ENCODE measurements around the gene SLC22A23. TPM values are rescaled to one million over a fixed set of nuclear protein-coding genes. Genes with fewer than 3 reads are reported as not detected.

SLC22A23 gene
- total and polyA plus RNA-seq, 5 donors from 2014 or later = 0.24 to 6.3 (median 0.71) TPM

DNA sequence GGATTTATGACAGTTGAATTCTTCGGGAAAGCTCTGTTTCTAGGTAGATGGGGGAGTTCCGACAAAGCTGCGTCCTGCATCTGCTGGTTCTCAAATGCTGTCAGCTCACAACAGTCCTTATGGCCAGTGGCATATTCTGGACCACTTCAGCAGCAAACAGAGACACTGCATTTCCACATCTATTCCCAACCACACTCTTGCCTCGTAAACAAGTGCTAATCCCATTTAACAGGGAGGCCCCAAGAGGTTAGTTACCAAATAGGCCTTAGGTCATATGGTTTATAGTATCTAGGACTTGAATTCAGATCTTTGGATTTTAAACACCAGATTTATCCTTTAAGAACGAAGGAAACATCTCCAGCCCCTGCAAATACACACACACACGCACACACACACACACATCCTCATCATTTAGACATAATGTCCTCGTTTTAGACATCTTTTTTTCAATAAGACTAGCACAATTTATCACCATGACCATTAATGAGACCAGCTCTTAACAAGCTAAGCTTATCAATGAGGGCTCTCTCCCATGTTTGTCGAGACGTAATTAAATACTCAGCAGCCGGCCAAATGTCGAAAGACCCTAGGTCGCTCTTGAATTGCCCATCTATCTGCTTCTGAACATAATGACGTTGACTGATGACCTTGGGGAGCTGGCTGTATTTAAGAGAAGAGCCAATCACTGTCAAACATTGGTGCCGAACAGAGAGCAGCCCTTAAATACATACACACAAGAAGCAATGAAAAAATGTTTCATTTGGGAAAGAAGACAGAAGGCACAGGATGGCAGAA lies 113.6 kb downstream of the SLC22A23 start:
- Histone ChIP-seq H3K27me3 (ENCODE audit: control insufficient read depth, insufficient read depth, low read length) (no peaks in the 10 kb centered on the region), H3K4me3 (ENCODE audit: low read depth, low read length) (no peak overlapping the region), H3K27ac (ENCODE audit: insufficient read depth, low read length, poor library complexity, severe bottlenecking) (no peak overlapping the region), H3K36me3 (ENCODE audit: control insufficient read depth, insufficient read depth, low read length) (no peaks in the 10 kb centered on the region), H3K9me3 (ENCODE audit: control insufficient read depth in 2 of 2, low read length in 2 of 2) (no peaks in the 10 kb centered on the region), H3K4me1 (ENCODE audit: control insufficient read depth, insufficient read depth, low read length, poor library complexity, severe bottlenecking) (no peaks in the 10 kb centered on the region)
- H3K9me3 Mint-ChIP-seq = no peaks in the 10 kb centered on the region
- peaks cover 0 to 21% (median 5%) of the 10 kb centered on the region in 4 donors for H3K4me1 Mint-ChIP-seq
- H3K27me3 Mint-ChIP-seq = peaks cover 19% of the 10 kb centered on the region
- H3K4me3 Mint-ChIP-seq = no peak overlapping the region
- DNase-seq = no peak
- H3K36me3 Mint-ChIP-seq = peaks cover 5% of the 10 kb centered on the region
- ATAC-seq (ENCODE audit: low read depth in 2 of 2) = no peak
- H3K27ac Mint-ChIP-seq = no peak overlapping the region

DNA sequence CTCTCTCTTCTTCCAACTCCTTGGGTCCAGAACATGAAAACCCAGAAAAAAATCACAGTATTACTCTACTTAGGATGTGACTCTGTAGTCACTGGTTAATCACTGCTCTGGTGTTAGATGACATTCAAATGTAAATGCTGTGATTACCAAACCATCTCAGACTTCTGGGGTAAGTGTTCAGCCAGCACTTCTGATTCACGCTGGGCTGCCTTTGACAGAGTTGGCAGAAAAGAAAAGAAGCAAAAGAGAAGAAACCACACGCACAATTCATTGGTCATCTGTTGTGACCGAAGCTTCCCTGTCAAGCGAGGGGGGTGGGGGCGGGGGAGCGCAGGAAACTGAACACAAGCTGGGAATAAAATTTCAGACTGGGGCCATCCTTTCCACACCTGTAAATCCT lies 115.4 kb downstream of the SLC22A23 start:
- Mint-ChIP-seq H3K4me1 (peaks cover 0 to 27% (median 10%) of the 10 kb centered on the region in 4 donors), H3K4me3 (no peak overlapping the region), H3K27ac (no peak overlapping the region), H3K36me3 (peaks cover 5% of the 10 kb centered on the region), H3K9me3 (no peaks in the 10 kb centered on the region), H3K27me3 (peaks cover 18% of the 10 kb centered on the region)
- no peak for DNase-seq
- Histone ChIP-seq H3K27me3 (ENCODE audit: control insufficient read depth, insufficient read depth, low read length) (no peaks in the 10 kb centered on the region), H3K9me3 (ENCODE audit: control insufficient read depth in 2 of 2, low read length in 2 of 2) (no peaks in the 10 kb centered on the region), H3K36me3 (ENCODE audit: control insufficient read depth, insufficient read depth, low read length) (no peaks in the 10 kb centered on the region), H3K27ac (ENCODE audit: insufficient read depth, low read length, poor library complexity, severe bottlenecking) (no peak overlapping the region), H3K4me1 (ENCODE audit: control insufficient read depth, insufficient read depth, low read length, poor library complexity, severe bottlenecking) (no peaks in the 10 kb centered on the region), H3K4me3 (ENCODE audit: low read depth, low read length) (no peak overlapping the region)
- ATAC-seq (ENCODE audit: low read depth in 2 of 2) = no peak

DNA sequence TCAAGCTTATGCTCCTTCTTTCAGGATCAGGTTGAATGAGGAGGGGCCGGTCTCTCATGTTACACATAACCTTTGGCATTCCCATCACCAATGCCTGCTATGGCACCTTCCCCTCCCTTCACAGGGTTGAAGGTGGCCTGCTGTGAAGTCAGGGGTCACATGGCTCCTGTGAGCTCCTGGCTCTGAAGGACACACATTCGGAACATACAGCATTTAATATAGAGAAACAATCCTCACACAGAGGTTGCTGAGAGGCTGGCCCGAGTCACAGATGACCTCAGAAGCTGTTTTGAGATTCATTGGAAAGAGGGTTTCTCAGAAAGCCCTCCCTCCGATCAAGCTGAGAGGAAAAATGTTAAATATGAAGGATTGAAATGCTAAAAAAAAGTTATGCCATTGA lies 116.0 kb downstream of the SLC22A23 start:
- Mint-ChIP-seq H3K36me3 (peaks cover 5% of the 10 kb centered on the region), H3K9me3 (no peaks in the 10 kb centered on the region), H3K27ac (no peak overlapping the region), H3K4me1 (peaks cover 0 to 24% (median 9%) of the 10 kb centered on the region in 4 donors), H3K27me3 (peaks cover 14% of the 10 kb centered on the region), H3K4me3 (no peak overlapping the region)
- DNase-seq = no peak
- H3K27ac ChIP-seq (ENCODE audit: insufficient read depth, low read length, poor library complexity, severe bottlenecking) = no peak overlapping the region
- H3K27me3 ChIP-seq (ENCODE audit: control insufficient read depth, insufficient read depth, low read length) = no peaks in the 10 kb centered on the region
- no peaks in the 10 kb centered on the region for H3K4me1 ChIP-seq (ENCODE audit: control insufficient read depth, insufficient read depth, low read length, poor library complexity, severe bottlenecking)
- no peak for ATAC-seq (ENCODE audit: low read depth in 2 of 2)
- H3K9me3 ChIP-seq (ENCODE audit: control insufficient read depth in 2 of 2, low read length in 2 of 2) = no peaks in the 10 kb centered on the region
- H3K36me3 ChIP-seq (ENCODE audit: control insufficient read depth, insufficient read depth, low read length) = no peaks in the 10 kb centered on the region
- no peak overlapping the region for H3K4me3 ChIP-seq (ENCODE audit: low read depth, low read length)

DNA sequence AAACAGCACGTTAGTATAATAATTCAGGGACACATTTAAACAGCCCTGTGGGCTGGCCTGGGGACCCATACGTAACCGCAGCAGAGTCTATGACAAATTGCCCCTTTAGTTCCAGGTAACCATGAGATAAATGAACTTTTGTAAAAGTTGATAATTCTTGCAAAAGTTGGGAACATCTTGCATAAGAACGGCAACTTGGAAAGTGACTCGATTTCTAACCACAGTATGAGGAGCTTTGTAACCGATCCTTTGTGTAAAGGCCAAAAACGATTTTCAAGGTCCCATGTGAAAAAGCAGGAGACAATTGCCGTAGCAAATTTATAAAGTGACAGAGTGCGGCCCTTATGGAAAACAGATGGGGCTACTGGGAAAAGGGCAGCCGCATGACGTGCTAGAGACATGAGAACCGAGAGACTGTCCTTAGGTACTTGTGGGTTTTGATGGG lies 116.5 kb downstream of the SLC22A23 start:
- ATAC-seq (ENCODE audit: low read depth in 2 of 2) = no peak
- H3K36me3 ChIP-seq (ENCODE audit: control insufficient read depth, insufficient read depth, low read length) = no peaks in the 10 kb centered on the region
- no peak overlapping the region for H3K27ac ChIP-seq (ENCODE audit: insufficient read depth, low read length, poor library complexity, severe bottlenecking)
- DNase-seq = no peak
- peaks cover 0 to 22% (median 9%) of the 10 kb centered on the region in 4 donors for H3K4me1 Mint-ChIP-seq
- peaks cover 5% of the 10 kb centered on the region for H3K36me3 Mint-ChIP-seq
- H3K27me3 Mint-ChIP-seq = peaks cover 14% of the 10 kb centered on the region
- no peak overlapping the region for H3K4me3 ChIP-seq (ENCODE audit: low read depth, low read length)
- H3K27me3 ChIP-seq (ENCODE audit: control insufficient read depth, insufficient read depth, low read length) = no peaks in the 10 kb centered on the region
- H3K27ac Mint-ChIP-seq = no peak overlapping the region
- H3K4me3 Mint-ChIP-seq = no peak overlapping the region
- H3K9me3 Mint-ChIP-seq = no peaks in the 10 kb centered on the region
- no peaks in the 10 kb centered on the region for H3K9me3 ChIP-seq (ENCODE audit: control insufficient read depth in 2 of 2, low read length in 2 of 2)
- H3K4me1 ChIP-seq (ENCODE audit: control insufficient read depth, insufficient read depth, low read length, poor library complexity, severe bottlenecking) = no peaks in the 10 kb centered on the region

DNA sequence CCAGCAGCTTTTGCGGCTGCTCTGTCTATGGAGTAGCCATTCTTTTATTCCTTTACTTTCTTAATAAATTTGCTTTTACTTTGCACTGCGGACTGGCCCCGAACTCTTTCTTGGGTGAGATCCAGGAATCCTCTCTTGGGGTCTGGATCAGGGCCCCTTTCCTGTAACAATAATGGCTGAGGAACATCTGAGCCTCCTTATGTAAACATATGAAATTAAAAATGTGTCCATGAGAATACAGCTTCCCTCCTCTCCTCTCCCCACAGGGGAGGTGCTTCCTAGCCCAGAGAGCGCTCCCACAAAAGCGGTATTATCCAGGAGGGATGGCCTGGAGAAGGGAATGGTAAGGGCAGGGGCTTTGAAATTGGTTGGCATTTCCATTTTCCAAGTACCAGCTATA lies 117.0 kb downstream of the SLC22A23 start:
- Mint-ChIP-seq H3K4me3 (no peak overlapping the region), H3K27me3 (peaks cover 14% of the 10 kb centered on the region), H3K9me3 (no peaks in the 10 kb centered on the region), H3K36me3 (peaks cover 5% of the 10 kb centered on the region), H3K4me1 (peaks cover 0 to 22% (median 10%) of the 10 kb centered on the region in 4 donors), H3K27ac (no peak overlapping the region)
- Histone ChIP-seq H3K4me1 (ENCODE audit: control insufficient read depth, insufficient read depth, low read length, poor library complexity, severe bottlenecking) (no peaks in the 10 kb centered on the region), H3K36me3 (ENCODE audit: control insufficient read depth, insufficient read depth, low read length) (no peaks in the 10 kb centered on the region), H3K4me3 (ENCODE audit: low read depth, low read length) (no peak overlapping the region), H3K9me3 (ENCODE audit: control insufficient read depth in 2 of 2, low read length in 2 of 2) (no peaks in the 10 kb centered on the region), H3K27me3 (ENCODE audit: control insufficient read depth, insufficient read depth, low read length) (no peaks in the 10 kb centered on the region), H3K27ac (ENCODE audit: insufficient read depth, low read length, poor library complexity, severe bottlenecking) (no peak overlapping the region)
- DNase-seq = no peak
- no peak for ATAC-seq (ENCODE audit: low read depth in 2 of 2)

DNA sequence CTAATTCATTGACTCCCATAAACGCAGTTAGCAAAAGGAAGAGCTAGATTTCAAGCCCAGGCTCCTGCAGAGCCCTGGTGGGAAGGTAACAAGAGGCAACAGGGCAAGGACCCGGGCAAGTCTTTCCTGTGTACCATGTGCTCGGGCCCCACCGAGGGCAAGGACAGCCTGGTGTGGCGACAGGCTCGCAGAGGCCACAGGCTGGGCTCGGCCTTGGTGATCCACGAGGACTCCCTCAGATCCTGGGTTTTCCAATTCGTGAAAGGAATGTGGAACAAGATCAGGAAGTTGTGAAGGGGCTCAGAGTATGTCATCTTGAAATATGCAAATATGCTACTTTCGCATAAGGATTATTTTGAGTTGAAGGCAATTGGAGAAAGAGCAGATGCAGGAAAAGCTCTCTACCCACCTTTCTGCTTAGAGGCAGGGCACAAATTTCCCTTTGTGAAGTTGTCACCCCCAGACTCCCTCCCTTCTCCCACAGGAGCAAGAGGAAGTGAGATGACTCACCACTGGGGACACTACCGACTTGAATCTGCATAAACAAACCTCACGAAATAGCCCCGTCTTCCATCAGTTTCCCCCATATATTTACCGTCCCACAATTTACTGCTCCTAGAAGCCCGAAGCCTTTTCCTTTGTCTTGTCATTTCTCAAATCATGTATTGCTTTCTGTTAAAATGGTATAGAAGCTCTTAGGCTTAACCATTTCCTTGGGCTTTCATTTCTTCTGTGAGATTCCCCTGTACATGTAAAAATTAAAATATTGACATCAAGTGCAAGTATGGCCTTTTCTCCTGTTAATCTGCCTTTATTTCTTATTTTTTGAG lies 119.1 kb downstream of the SLC22A23 start:
- no peak for DNase-seq
- no peak overlapping the region for H3K27ac ChIP-seq (ENCODE audit: insufficient read depth, low read length, poor library complexity, severe bottlenecking)
- H3K9me3 Mint-ChIP-seq = no peaks in the 10 kb centered on the region
- peaks cover 0 to 17% (median 10%) of the 10 kb centered on the region in 4 donors for H3K4me1 Mint-ChIP-seq
- ATAC-seq (ENCODE audit: low read depth in 2 of 2) = no peak
- H3K27ac Mint-ChIP-seq = peak overlapping the region in 1 of 3 donors; percentile 24
- peaks cover 21% of the 10 kb centered on the region for H3K27me3 Mint-ChIP-seq
- H3K36me3 ChIP-seq (ENCODE audit: control insufficient read depth, insufficient read depth, low read length) = no peaks in the 10 kb centered on the region
- H3K4me1 ChIP-seq (ENCODE audit: control insufficient read depth, insufficient read depth, low read length, poor library complexity, severe bottlenecking) = no peaks in the 10 kb centered on the region
- no peak overlapping the region for H3K4me3 Mint-ChIP-seq
- H3K36me3 Mint-ChIP-seq = peaks cover 3% of the 10 kb centered on the region
- H3K9me3 ChIP-seq (ENCODE audit: control insufficient read depth in 2 of 2, low read length in 2 of 2) = no peaks in the 10 kb centered on the region
- H3K4me3 ChIP-seq (ENCODE audit: low read depth, low read length) = no peak overlapping the region
- H3K27me3 ChIP-seq (ENCODE audit: control insufficient read depth, insufficient read depth, low read length) = no peaks in the 10 kb centered on the region

DNA sequence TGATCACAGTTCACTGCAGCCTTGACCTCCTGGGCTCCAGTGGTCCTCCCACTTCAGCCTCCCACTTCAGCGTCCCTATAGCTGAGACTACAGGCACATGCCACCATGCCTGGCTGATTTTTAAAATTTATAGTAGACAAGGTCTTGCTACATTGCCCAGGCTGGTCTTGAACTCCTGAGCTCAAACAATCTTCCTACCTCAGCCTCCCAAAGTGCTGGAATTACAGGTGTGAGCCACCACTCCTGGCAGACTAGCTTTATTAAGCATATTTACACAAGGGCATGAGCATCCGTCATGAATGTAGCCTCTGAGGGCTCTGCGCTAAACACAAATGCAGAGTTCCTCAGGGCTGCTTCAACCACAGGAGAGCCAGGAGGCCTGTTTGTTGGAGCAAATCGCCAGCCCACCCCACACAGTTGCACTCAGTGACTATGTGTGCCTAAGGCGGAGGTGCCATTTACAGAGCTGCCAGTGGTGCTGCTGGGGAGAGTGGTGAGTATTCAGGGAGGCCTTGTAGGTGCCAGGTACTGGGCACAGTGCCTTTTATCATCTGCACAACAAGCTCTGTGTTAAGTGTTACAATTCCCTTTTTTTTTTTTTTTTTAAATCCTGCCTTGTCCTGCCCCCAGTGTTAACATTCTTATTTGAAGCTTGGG lies 119.9 kb downstream of the SLC22A23 start:
- H3K4me3 ChIP-seq (ENCODE audit: low read depth, low read length) = no peak overlapping the region
- ATAC-seq (ENCODE audit: low read depth in 2 of 2) = no peak
- no peak for DNase-seq
- Mint-ChIP-seq H3K4me3 (no peak overlapping the region), H3K4me1 (peaks cover 0 to 17% (median 10%) of the 10 kb centered on the region in 4 donors), H3K27me3 (peaks cover 21% of the 10 kb centered on the region), H3K27ac (no peak overlapping the region), H3K9me3 (no peaks in the 10 kb centered on the region), H3K36me3 (no peaks in the 10 kb centered on the region)
- H3K9me3 ChIP-seq (ENCODE audit: control insufficient read depth in 2 of 2, low read length in 2 of 2) = no peaks in the 10 kb centered on the region
- H3K27ac ChIP-seq (ENCODE audit: insufficient read depth, low read length, poor library complexity, severe bottlenecking) = no peak overlapping the region
- H3K36me3 ChIP-seq (ENCODE audit: control insufficient read depth, insufficient read depth, low read length) = no peaks in the 10 kb centered on the region
- H3K4me1 ChIP-seq (ENCODE audit: control insufficient read depth, insufficient read depth, low read length, poor library complexity, severe bottlenecking) = no peaks in the 10 kb centered on the region
- H3K27me3 ChIP-seq (ENCODE audit: control insufficient read depth, insufficient read depth, low read length) = peaks cover 3% of the 10 kb centered on the region
